ENCODE measurements around the gene SOCS3.
A peak's percentile ranks its signal among the peaks of the same experiment; 100 is the strongest.

SOCS3 gene

GRCh38 chr17:78390241-78391050, 30.6 kb upstream of the SOCS3 start:
- DNase-seq, result no peak

- no peak for DNase-seq
These were observed 28.4 kb upstream of the SOCS3 start for GRCh38 chr17:78387977-78388941.

DNA sequence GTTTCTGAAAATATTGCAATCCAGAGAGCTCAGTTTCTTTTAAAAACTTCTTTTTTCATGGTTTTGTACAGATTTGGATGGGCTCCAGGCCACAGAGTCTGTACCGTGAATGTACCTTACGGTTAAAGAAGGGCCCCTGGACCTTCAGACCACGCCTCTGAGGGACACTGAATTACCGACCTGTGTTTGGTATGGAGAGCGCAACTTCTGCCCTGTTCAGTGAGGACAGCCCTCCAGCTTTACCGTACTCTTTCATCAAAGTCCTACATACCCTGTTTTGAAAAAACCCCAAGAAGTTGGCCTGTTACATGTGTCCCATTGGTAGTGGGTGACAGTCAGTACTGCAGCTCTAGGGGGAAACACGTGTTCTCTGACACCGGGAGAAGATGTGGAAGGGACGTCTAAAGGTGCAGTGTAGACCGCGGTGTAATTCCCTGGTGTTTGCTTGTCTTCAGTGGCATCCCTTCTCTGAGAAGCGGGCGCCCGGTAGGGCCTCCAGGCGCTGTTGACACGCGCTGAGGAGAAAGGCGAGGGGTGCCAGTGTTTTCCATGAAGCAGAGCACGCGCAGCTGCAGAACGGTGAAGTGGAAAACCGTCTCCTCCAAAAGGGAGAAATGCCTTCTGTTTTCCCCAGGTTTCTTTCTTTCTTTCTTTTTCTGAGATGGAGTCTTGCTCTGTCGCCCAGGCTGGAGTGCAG, 24.8 kb upstream of the SOCS3 start:
- no peak for DNase-seq

DNA sequence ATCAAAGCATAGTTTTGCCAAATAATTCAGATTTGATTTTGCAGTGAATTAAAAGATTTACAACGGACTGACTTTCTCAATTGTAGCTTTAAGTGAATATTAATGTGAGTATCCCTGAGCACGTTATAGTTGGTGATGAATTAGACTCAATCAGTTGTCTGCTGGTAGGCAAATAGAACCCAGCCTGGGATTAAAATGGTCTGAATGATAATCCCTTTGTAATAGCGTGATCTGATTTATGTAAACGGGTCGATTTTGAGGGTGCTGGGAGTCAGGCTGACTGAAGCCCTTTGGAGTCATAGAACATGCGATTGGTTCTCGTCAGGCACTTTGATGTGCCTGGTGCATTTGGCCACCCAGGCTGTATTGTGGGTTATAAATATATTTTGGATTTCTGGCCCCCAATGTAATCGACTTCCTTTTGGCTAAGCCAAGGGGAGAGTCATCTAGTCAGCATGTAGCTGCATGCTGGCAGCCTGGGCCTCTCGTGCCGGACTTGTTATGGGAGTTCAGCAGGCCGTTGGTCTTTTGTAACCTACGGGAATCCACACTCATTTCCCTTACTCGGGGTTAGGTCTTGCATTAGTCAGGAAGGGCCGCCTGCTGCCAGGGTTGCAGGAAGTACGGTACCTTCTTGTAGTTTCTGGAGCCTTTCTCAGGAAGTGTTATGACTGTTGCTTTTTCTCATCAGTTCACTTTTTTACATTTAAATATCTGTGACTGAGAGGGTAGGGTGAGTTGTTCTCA, 24.0 kb upstream of the SOCS3 start:
- DNase-seq, result peak in 2 of 5 experiments; percentile 51 to 84

DNA sequence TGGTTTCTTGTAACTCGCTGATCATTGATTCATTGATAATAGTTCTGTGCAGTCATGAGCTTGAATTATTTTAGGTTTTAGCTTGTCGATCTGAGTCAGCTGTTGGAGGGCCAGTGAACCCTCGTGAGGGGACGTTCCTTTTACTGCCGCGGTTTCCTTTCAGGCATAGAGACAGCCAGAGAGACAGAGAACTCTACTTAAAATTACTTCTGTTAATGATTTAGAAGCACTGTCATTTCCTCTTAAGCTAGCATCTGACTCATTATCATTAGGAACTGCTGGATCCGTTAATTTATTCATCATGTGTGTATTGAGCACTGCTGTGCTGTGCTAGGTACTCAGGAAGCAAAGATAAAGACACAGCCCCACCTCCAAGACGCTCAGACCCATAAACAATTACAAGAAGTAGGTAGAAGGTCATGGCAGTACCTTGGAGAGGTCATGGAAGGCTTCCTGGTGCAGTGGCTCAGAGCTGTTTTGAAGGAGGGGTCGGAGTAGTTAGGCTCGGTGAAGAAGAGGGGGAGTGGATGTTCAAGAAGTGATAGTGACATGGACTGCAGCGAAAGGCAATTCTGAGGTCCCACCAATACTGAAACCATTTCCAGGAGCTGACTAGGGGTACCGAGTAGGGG, 21.8 kb upstream of the SOCS3 start:
- peak in 4 of 5 experiments; percentile 31 to 89 (median 41) for DNase-seq

- peak in 1 of 5 experiments; percentile 66 for DNase-seq
These were observed 20.5 kb upstream of the SOCS3 start for GRCh38 chr17:78380370-78380769.

DNA sequence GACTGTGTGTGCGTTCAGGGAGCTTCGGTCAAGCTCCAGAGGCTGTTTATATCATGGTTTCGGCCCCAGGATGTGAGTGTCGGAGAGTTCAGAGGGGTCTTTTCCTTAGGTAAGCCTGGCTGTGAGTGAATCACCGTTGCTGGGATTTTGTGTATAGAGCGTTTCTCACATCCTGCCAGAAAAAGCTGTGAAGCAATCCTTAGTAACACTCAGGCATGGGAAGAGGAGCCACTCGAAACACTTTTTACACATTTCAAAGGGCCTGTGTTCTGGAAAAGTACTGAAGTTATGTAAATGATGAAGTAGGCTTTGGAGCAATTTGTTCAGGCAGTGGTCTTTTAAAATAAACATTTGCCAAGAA, 19.2 kb upstream of the SOCS3 start:
- DNase-seq, result peak in 1 of 5 experiments; percentile 20

DNA sequence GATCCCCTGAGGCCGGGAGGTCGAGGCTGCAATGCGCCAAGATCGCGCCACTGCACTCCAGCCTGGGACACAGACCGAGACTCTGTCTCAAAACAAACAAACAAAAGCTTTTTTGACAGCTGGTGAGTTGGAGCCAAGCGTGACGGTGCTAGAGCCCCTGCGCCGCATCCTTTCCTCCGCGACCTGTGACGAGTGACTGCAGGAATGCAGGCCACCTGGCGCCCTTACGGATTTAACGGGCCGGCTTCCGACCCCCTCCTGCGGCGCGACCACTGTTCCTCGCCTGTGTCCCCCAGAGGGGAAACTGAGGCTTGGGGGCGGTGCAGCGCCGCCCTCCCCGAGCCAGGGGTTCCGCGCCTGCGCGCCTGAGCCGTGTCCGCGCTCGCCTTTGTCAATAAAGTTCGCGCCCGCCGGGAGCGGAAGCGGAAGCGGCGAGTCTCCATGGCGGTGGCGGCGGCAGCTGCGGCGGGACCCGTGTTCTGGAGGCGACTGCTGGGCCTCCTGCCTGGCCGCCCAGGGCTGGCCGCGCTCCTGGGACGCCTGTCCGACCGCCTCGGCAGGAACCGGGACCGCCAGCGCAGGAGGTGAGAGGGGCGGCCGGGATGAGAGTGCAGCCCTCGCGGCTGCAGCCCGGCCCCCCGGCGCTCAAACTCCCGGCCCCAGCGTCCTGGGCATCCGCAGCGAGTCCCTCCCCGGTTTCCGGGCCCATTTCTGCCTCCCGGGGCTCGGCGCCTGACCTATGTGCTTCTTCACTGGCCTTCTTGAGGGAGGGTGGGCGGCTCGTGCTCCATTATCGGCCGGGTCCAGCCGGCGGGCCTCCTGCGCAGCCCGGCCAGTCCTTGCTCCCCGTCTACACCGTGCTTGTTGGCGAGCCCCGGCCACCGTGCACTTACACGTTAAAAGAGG, 18.6 kb upstream of the SOCS3 start, which contains the start of gene PGS1:
TSS of gene PGS1 (plus strand) at position 425 of the 906 bp plus-strand sequence. CDS start at position 442, 17 bp downstream.
- DNase-seq, result peak; percentile 63 to 90 (median 75)

GRCh38 chr17:78377858-78378224, 18.0 kb upstream of the SOCS3 start:
- no peak for DNase-seq

GRCh38 chr17:78376161-78376560, 16.3 kb upstream of the SOCS3 start:
- DNase-seq, result no peak

- DNase-seq, result no peak
These were observed 15.7 kb upstream of the SOCS3 start for GRCh38 chr17:78375401-78376151.

GRCh38 chr17:78374631-78375274, 14.9 kb upstream of the SOCS3 start:
- no peak for DNase-seq

DNA sequence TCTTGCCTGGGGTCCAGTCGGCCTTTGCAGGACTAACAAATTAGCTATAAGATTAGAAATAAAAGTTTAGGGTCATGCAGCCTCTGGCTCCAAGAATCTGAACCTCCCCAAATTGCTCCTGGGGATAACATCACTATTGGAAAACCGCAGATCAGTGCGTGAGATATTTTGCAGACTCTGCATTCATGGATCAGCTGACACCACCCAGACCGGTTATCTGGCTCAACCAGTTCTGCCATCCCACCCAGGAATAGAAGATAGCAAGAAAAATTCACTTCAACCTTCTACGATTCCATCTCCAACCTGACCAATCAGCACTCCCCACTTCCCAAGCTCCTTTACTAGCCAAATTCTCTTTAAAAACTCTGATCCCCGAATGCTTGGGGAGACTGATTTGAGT, 14.3 kb upstream of the SOCS3 start:
- no peak for DNase-seq

DNA sequence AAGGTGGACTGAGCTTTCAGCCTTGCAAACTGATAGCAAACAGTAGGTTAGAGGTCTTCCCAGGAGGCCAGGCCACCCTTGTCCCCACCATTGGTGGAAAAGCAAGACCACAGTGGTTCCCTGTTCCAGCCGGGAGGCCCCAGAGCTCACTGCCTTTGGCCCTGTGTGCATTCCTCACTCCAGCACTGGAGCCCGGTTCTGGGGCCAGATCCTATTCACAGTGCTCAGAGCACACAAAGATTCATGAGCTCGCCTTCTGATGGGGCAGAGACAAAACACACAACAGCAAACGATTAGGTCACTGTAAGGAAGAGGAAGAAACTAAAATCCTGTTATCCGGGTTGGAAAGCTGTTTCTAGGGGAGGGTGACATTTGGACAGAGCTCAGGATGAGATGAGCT, 13.0 kb upstream of the SOCS3 start:
- no peak for DNase-seq

DNA sequence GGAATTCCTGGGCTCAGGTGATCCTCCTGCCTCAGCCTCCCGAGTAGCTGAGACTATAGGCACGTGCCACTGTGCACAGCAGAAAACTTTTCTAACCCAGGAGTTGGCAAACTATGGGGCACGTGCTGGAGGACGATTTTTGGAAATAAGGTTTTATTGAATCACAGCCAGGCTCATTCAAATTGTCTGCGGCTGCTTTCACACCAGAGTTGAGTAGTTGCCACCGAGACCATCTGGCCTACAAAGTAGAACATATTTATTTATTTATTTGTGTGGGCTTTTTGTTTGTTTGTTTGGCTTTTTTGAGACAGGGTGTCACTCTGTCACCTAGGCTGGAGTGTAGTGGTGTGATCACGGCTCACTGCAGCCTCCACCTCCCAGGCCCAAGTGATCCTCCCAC, 11.2 kb upstream of the SOCS3 start:
- DNase-seq, result no peak

- no peak for DNase-seq
These were observed 10.0 kb upstream of the SOCS3 start for GRCh38 chr17:78369791-78370381.

GRCh38 chr17:78368854-78369495, 9.1 kb upstream of the SOCS3 start:
- no peak for DNase-seq

DNA sequence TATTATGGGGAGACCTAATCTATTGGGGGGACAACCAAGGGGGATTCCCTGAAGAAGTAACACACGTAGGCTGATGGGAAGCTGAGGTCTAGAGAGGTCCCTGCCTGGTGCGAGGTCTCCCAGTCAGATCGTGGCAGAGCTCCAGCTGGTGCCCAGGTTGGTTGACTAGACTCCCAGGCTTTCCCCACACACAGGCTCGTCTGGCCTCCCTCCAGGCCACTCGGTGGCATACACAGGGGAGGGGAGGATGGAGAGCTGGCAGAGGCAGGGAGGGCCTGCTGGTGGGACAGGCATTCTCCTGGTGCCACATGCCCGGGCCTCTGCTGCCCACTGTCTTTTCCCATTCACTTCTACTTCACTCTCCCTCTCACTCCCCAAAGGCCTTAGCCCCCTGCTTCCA, 8.5 kb upstream of the SOCS3 start:
- DNase-seq, result no peak

All from T-helper 2 cell (primary cell).